Measurements from ENCODE around the gene SNX22.
"Not testable (repeated sequence)": the region's sequence is repeated elsewhere in the genome, so short reads cannot be mapped to it uniquely, and the experiment has no call there.

Gene SNX22

GRCh38 chr15:64112073-64112772, 39.3 kb upstream of the SNX22 start:
- H3K27ac ChIP-seq, result no peak overlapping the region
- peaks cover 50% of the 10 kb centered on the region for H3K36me3 ChIP-seq (ENCODE audit: insufficient read depth, low read length)
- no peaks in the 10 kb centered on the region for H3K9me3 ChIP-seq (ENCODE audit: low read depth, low read length)
- H3K9ac ChIP-seq (ENCODE audit: insufficient read length), result no peak overlapping the region
- TF ChIP-seq EZH2 (IDR thresholded peaks at IDR 0.05) (no peak), POLR2AphosphoS5 (IDR thresholded peaks at IDR 0.05; ENCODE audit: borderline replicate concordance, low read depth, low read length) (no peak), FOXP2 (optimal IDR thresholded peaks at IDR 0.05; ENCODE audit: control extremely low read depth, extremely low read length, insufficient read depth) (no peak)
- H3K4me3 ChIP-seq, result no peak overlapping the region
- no peak for DNase-seq (ENCODE audit: low read depth, low spot score)

GRCh38 chr15:64112904-64113303, 38.6 kb upstream of the SNX22 start:
- Histone ChIP-seq H3K36me3 (ENCODE audit: insufficient read depth, low read length) (peaks cover 53% of the 10 kb centered on the region), H3K9me3 (ENCODE audit: low read depth, low read length) (no peaks in the 10 kb centered on the region), H3K27ac (no peak overlapping the region), H3K9ac (ENCODE audit: insufficient read length) (no peak overlapping the region), H3K4me3 (no peak overlapping the region)
- TF ChIP-seq EZH2 (IDR thresholded peaks at IDR 0.05), result no peak
- TF ChIP-seq POLR2AphosphoS5 (IDR thresholded peaks at IDR 0.05; ENCODE audit: borderline replicate concordance, low read depth, low read length), result no peak
- no peak for TF ChIP-seq FOXP2 (optimal IDR thresholded peaks at IDR 0.05; ENCODE audit: control extremely low read depth, extremely low read length, insufficient read depth)
- DNase-seq (ENCODE audit: low read depth, low spot score), result no peak

GRCh38 chr15:64117759-64118487, 33.6 kb upstream of the SNX22 start:
- Histone ChIP-seq H3K27ac (no peak overlapping the region), H3K4me3 (no peak overlapping the region), H3K9me3 (ENCODE audit: low read depth, low read length) (no peaks in the 10 kb centered on the region), H3K36me3 (ENCODE audit: insufficient read depth, low read length) (peaks cover 87% of the 10 kb centered on the region), H3K9ac (ENCODE audit: insufficient read length) (no peak overlapping the region)
- DNase-seq (ENCODE audit: low read depth, low spot score), result no peak
- TF ChIP-seq POLR2AphosphoS5 (IDR thresholded peaks at IDR 0.05; ENCODE audit: borderline replicate concordance, low read depth, low read length) (no peak), FOXP2 (optimal IDR thresholded peaks at IDR 0.05; ENCODE audit: control extremely low read depth, extremely low read length, insufficient read depth) (no peak), EZH2 (IDR thresholded peaks at IDR 0.05) (no peak)

GRCh38 chr15:64120322-64120721, 31.2 kb upstream of the SNX22 start:
- H3K4me3 ChIP-seq; H3K9ac ChIP-seq (ENCODE audit: insufficient read length); DNase-seq (ENCODE audit: low read depth, low spot score); H3K9me3 ChIP-seq (ENCODE audit: low read depth, low read length); H3K27ac ChIP-seq: not testable (repeated sequence)
- peaks cover 82% of the 10 kb centered on the region for H3K36me3 ChIP-seq (ENCODE audit: insufficient read depth, low read length)

- peaks cover 78% of the 10 kb centered on the region for H3K36me3 ChIP-seq (ENCODE audit: insufficient read depth, low read length)
- TF ChIP-seq POLR2AphosphoS5 (IDR thresholded peaks at IDR 0.05; ENCODE audit: borderline replicate concordance, low read depth, low read length) (no peak), EZH2 (IDR thresholded peaks at IDR 0.05) (no peak), FOXP2 (optimal IDR thresholded peaks at IDR 0.05; ENCODE audit: control extremely low read depth, extremely low read length, insufficient read depth) (no peak)
- H3K4me3 ChIP-seq, result no peak overlapping the region
Measured at GRCh38 chr15:64121614-64122013, 29.9 kb upstream of the SNX22 start.

GRCh38 chr15:64122444-64122843, 29.1 kb upstream of the SNX22 start:
- no peak for DNase-seq (ENCODE audit: low read depth, low spot score)
- no peak overlapping the region for H3K27ac ChIP-seq
- TF ChIP-seq EZH2 (IDR thresholded peaks at IDR 0.05), result no peak
- TF ChIP-seq FOXP2 (optimal IDR thresholded peaks at IDR 0.05; ENCODE audit: control extremely low read depth, extremely low read length, insufficient read depth), result no peak
- TF ChIP-seq POLR2AphosphoS5 (IDR thresholded peaks at IDR 0.05; ENCODE audit: borderline replicate concordance, low read depth, low read length), result no peak
- no peaks in the 10 kb centered on the region for H3K9me3 ChIP-seq (ENCODE audit: low read depth, low read length)
- peaks cover 80% of the 10 kb centered on the region for H3K36me3 ChIP-seq (ENCODE audit: insufficient read depth, low read length)
- H3K4me3 ChIP-seq, result no peak overlapping the region
- no peak overlapping the region for H3K9ac ChIP-seq (ENCODE audit: insufficient read length)

More at GRCh38 chr15:64121614-64122013, 29.9 kb upstream of the SNX22 start:
- no peak for DNase-seq (ENCODE audit: low read depth, low spot score)
- no peak overlapping the region for H3K9ac ChIP-seq (ENCODE audit: insufficient read length)
- H3K9me3 ChIP-seq (ENCODE audit: low read depth, low read length), result no peaks in the 10 kb centered on the region
- H3K27ac ChIP-seq, result no peak overlapping the region

- H3K4me3 ChIP-seq, result no peak overlapping the region
- no peak for TF ChIP-seq EZH2 (IDR thresholded peaks at IDR 0.05)
- TF ChIP-seq FOXP2 (optimal IDR thresholded peaks at IDR 0.05; ENCODE audit: control extremely low read depth, extremely low read length, insufficient read depth), result no peak
- TF ChIP-seq POLR2AphosphoS5 (IDR thresholded peaks at IDR 0.05; ENCODE audit: borderline replicate concordance, low read depth, low read length), result no peak
- H3K27ac ChIP-seq, result no peak overlapping the region
- H3K36me3 ChIP-seq (ENCODE audit: insufficient read depth, low read length), result peaks cover 80% of the 10 kb centered on the region
- H3K9me3 ChIP-seq (ENCODE audit: low read depth, low read length), result no peaks in the 10 kb centered on the region
- no peak overlapping the region for H3K9ac ChIP-seq (ENCODE audit: insufficient read length)
- DNase-seq (ENCODE audit: low read depth, low spot score), result no peak
Measured at GRCh38 chr15:64122936-64123351, 28.6 kb upstream of the SNX22 start.

GRCh38 chr15:64125978-64126377, 25.6 kb upstream of the SNX22 start:
- Histone ChIP-seq H3K36me3 (ENCODE audit: insufficient read depth, low read length) (peaks cover 76% of the 10 kb centered on the region), H3K9ac (ENCODE audit: insufficient read length) (no peak overlapping the region), H3K27ac (no peak overlapping the region), H3K4me3 (no peak overlapping the region), H3K9me3 (ENCODE audit: low read depth, low read length) (no peaks in the 10 kb centered on the region)
- no peak for DNase-seq (ENCODE audit: low read depth, low spot score)
- TF ChIP-seq EZH2 (IDR thresholded peaks at IDR 0.05), result no peak
- no peak for TF ChIP-seq FOXP2 (optimal IDR thresholded peaks at IDR 0.05; ENCODE audit: control extremely low read depth, extremely low read length, insufficient read depth)
- TF ChIP-seq POLR2AphosphoS5 (IDR thresholded peaks at IDR 0.05; ENCODE audit: borderline replicate concordance, low read depth, low read length), result no peak

All from SK-N-MC (cell line).